GM12878 (cell line): Measurements from ENCODE around the gene COL4A5. TPM values are rescaled to one million over a fixed set of nuclear protein-coding genes. Genes with fewer than 3 reads are reported as not detected.

Experiments used
- ATAC-seq: fragments of 200-7000 bp; cut with Tn5 transposase; 3 replicates; pipeline ENCODE4 v1.9.1; 2020; ENCODE audit warnings: mild to moderate bottlenecking, moderate library complexity
- BruUV-seq: library from RNA; stranded (reverse); fragments of 400-500 nt; replicated peaks from 2 replicates; lab custom pipeline; 2021; lab: Mats Ljungman, UMichigan
- CTCF ChIA-PET: fragments of 300-600 bp; sonication (Branson Sonifier 250); formaldehyde crosslinking; extraction: SDS; loops from one replicate; lab custom pipeline; 2021; ENCODE audit warnings: inconsistent platforms; lab: Yijun Ruan, JAX
- POLR2A ChIA-PET: fragments of 350-600 bp; formaldehyde crosslinking; extraction: SDS; loops from one replicate; lab custom pipeline; 2021; ENCODE audit warnings: inconsistent platforms; lab: Charles Lee
- RAD21 ChIA-PET: fragments of 300-600 bp; sonication (Branson Sonifier 250); formaldehyde crosslinking; loops from one replicate; lab custom pipeline; 2023; ENCODE audit warnings: antibody characterized with exemption; ENCODE audit not compliant: unreplicated experiment; lab: Charles Lee
- SMC1A ChIA-PET: fragments of 300-600 bp; sonication (Branson Sonifier 250); formaldehyde crosslinking; loops from one replicate; lab custom pipeline; 2023; ENCODE audit not compliant: unreplicated experiment, uncharacterized antibody; lab: Charles Lee
- DNase-seq: peaks from one replicate; pipeline ENCODE4 v3.0.0-alpha.2; 2011; ENCODE audit warnings: low read depth, low spot score
- FAIRE-seq: peaks from 3 replicates; lab custom pipeline; 2011; peaks lifted over from hg19 to GRCh38; lab: Jason Lieb, UNC
- H2AFZ ChIP-seq: 2 replicates; pipeline ENCODE4 v1.6.0; 2011; ENCODE audit warnings: low read depth, low read length, control low read depth; ENCODE audit not compliant: control insufficient read depth
- H3K27ac ChIP-seq: 2 replicates; pipeline ENCODE4 v1.5.1; 2011; ENCODE audit warnings: control low read depth; ENCODE audit not compliant: control insufficient read depth, insufficient read depth
- H3K27me3 ChIP-seq, 2 experiments: replicated peaks in 1 of 2; 2 replicates each; pipeline versions ENCODE4 v1.6.0 to v1.6.1; 2011; ENCODE audit warnings: low read length in 1 of 2; ENCODE audit not compliant: control insufficient read depth in 2 of 2, insufficient read depth in 2 of 2
- H3K36me3 ChIP-seq, 2 experiments: 2 replicates each; pipeline ENCODE4 v1.5.1; 2011; ENCODE audit warnings: low read length in 1 of 2; ENCODE audit not compliant: control insufficient read depth in 2 of 2, insufficient read depth in 2 of 2
- H3K4me1 ChIP-seq: 2 replicates; pipeline ENCODE4 v1.6.1; 2011; ENCODE audit warnings: mild to moderate bottlenecking, low read length, moderate library complexity, mixed read lengths; ENCODE audit not compliant: control insufficient read depth, insufficient read depth
- H3K4me2 ChIP-seq: 2 replicates; pipeline ENCODE4 v1.6.0; 2011; ENCODE audit warnings: control low read depth; ENCODE audit not compliant: control insufficient read depth, insufficient read depth
- H3K4me3 ChIP-seq: fragments of 200-600 bp; sonication (generic); 2 replicates; pipeline ENCODE4 v1.5.1; 2016
- H3K79me2 ChIP-seq: 2 replicates; pipeline ENCODE4 v1.6.0; 2011; ENCODE audit warnings: low read length; ENCODE audit not compliant: control insufficient read depth, insufficient read depth
- H3K9ac ChIP-seq: 2 replicates; pipeline ENCODE4 v1.8.0; 2011; ENCODE audit warnings: low read length, control low read depth, mixed read lengths; ENCODE audit not compliant: control insufficient read depth, insufficient read depth
- H3K9me3 ChIP-seq: replicated peaks from 3 replicates; pipeline ENCODE4 v1.5.1; 2011; ENCODE audit warnings: mild to moderate bottlenecking, low read length; ENCODE audit not compliant: control insufficient read depth, insufficient read depth
- H4K20me1 ChIP-seq: 2 replicates; pipeline ENCODE4 v1.6.0; 2011; ENCODE audit not compliant: control insufficient read depth, insufficient read depth
- BCL11A ChIP-seq: IDR thresholded peaks from 2 replicates; pipeline ENCODE4 v1.6.1; 2011; ENCODE audit warnings: low read depth, low read length
- BCLAF1 ChIP-seq: fragments of 450-650 bp; IDR thresholded peaks from 2 replicates; pipeline ENCODE4 v1.6.1; 2017; ENCODE audit warnings: antibody characterized with exemption, mild to moderate bottlenecking, moderate library complexity
- FOXK2 ChIP-seq: fragments of 450-650 bp; IDR thresholded peaks from 2 replicates; pipeline ENCODE4 v1.6.1; 2017; ENCODE audit warnings: mild to moderate bottlenecking, moderate library complexity
- LARP7 ChIP-seq: fragments of 450-650 bp; IDR thresholded peaks from 2 replicates; pipeline ENCODE4 v1.6.1; 2017; ENCODE audit warnings: mild to moderate bottlenecking
- MLLT1 ChIP-seq: fragments of 450-650 bp; IDR thresholded peaks from 2 replicates; pipeline ENCODE4 v1.6.1; 2016; ENCODE audit warnings: mild to moderate bottlenecking
- MYB ChIP-seq: fragments of 150-350 bp; IDR thresholded peaks from 2 replicates; pipeline ENCODE4 v1.6.1; 2014; ENCODE audit warnings: mild to moderate bottlenecking, low read depth, low read length, borderline replicate concordance
- NKRF ChIP-seq: fragments of 450-650 bp; conservative IDR thresholded peaks from 2 replicates; pipeline ENCODE4 v1.6.1; 2017; ENCODE audit warnings: mild to moderate bottlenecking, moderate library complexity
- WGBS: methylation state at CpG from one replicate; pipeline ENCODE4 v1.1.6; 2016; ENCODE audit warnings: low lambda C conversion rate; ENCODE audit not compliant: insufficient replicate concordance, insufficient coverage; ENCODE audit errors: missing lambda C conversion rate; 5-methylcytosine and 5-hydroxymethylcytosine counted together
- in situ Hi-C: fragments of 300-500 bp; cut with MboI; formaldehyde crosslinking; loops from 9 replicates; pipeline ENCODE4 v1.14.3; 2018; ENCODE audit warnings: mixed read lengths
- intact Hi-C: fragments of 100-400 bp; cut with micrococcal nuclease; formaldehyde crosslinking; loops from one replicate; pipeline ENCODE4 v1.14.2; 2022; ENCODE audit not compliant: unreplicated experiment
- polyA plus RNA-seq, 11 experiments: library from polyadenylated mRNA; depleted of rRNA in 4 of 11; unstranded in 6 of 11; stranded (reverse) in 5 of 11; fragments of >200 nt; fragmentation: Nextera tagmentation in 4 of 11; fragmentation: Illumina TruSeq in 1 of 11; extraction: Ambion mirVana in 4 of 11; extraction: Trizol in 1 of 11; gene quantifications; 1 replicate in 1 of 11; 2 replicates in 10 of 11; pipeline versions ENCODE4 v1.2.1 to v1.2.3, GENCODE V29; 2011 to 2016; ENCODE audit warnings: inconsistent platforms in 2 of 11, missing spikeins in 2 of 11, low read depth in 1 of 11
- small RNA-seq: library from RNA; depleted of rRNA; stranded (forward); fragments of <200 nt; gene quantifications from one replicate; pipeline ENCODE3, GENCODE V24; 2014
- total RNA-seq, 4 experiments: library from RNA; depleted of rRNA in 3 of 4; stranded (reverse); fragments of >200 nt in 3 of 4; fragmentation: Illumina TruSeq in 1 of 4; extraction: Trizol in 1 of 4; gene quantifications; 2 replicates each; pipeline versions ENCODE4 v1.2.1 to v1.2.3, GENCODE V29; 2013 to 2021

The COL4A5 gene
- total and polyA plus RNA-seq, 10 of the 15 experiments (the other 5 are each of a cell fraction or from before 2014, with no cell fraction given), result 0.13 to 2.8 (median 0.38) TPM; not detected in 1

GRCh38 chrX:108740299-108740774, 300.7 kb downstream of the COL4A5 start:
- Histone ChIP-seq H2AFZ (no peak overlapping the region), H3K4me3 (no peak overlapping the region), H3K27me3 (no peaks in the 10 kb centered on the region), H4K20me1 (no peaks in the 10 kb centered on the region), H3K9ac (no peak overlapping the region), H3K9me3 (no peaks in the 10 kb centered on the region; the same call in 2 of the 3 replicates), H3K27ac (no peak overlapping the region), H3K4me1 (no peaks in the 10 kb centered on the region), H3K79me2 (no peaks in the 10 kb centered on the region), H3K4me2 (no peak overlapping the region), H3K36me3 (no peaks in the 10 kb centered on the region)
- ChIA-PET RAD21 (no interaction called here), POLR2A (no interaction called here), CTCF (interaction anchor here (0.8 to 2.1 kb wide), 2 partner anchors 41 to 94 kb away, joined by 3 to 6 read pairs; no protein-coding TSS in a partner anchor), SMC1A (no interaction called here)
- intact Hi-C loops (no loop called here), in situ Hi-C loops (no loop called here)
- no peak for ATAC-seq
- no TSS peak for BruUV-seq
- no peak for FAIRE-seq
- 0% methylated on average over 1 of the region's 1 CpG for WGBS
- DNase-seq, result no peak
- TF ChIP-seq NKRF (no peak), MYB (no peak), FOXK2 (no peak), BCLAF1 (no peak), MLLT1 (no peak), BCL11A (no peak), LARP7 (no peak)

Small RNAs within 50 kb of the gene (small RNA-seq; reads per million reads assigned to genes)
- not detected for gene RF00019

Other genes starting within 250 kb of the COL4A5 start
- gene COL4A6, start 1.4 kb upstream of the COL4A5 start, total RNA-seq (2014; rRNA removed), result not detected in 2 replicates
- 0.04 and 0.05 TPM in 2 replicates for gene COL4A6, start 1.4 kb upstream of the COL4A5 start, total RNA-seq (2014; rRNA removed; fragmentation: Illumina TruSeq; extraction: Trizol)
- gene COL4A6, start 1.4 kb upstream of the COL4A5 start, total RNA-seq (2021), result 0.08 and 0.10 TPM in 2 replicates
- gene COL4A6, start 1.4 kb upstream of the COL4A5 start, polyA plus RNA-seq (2011; rRNA removed), result 0.56 and 0.66 TPM in 2 replicates
- 0.03 TPM in 1 of 2 replicates, not detected in the other for gene COL4A6, start 1.4 kb upstream of the COL4A5 start, polyA plus RNA-seq (2014; fragmentation: Illumina TruSeq; extraction: Trizol)
- gene COL4A6, start 1.4 kb upstream of the COL4A5 start, polyA plus RNA-seq (2014; fragmentation: Nextera tagmentation; extraction: Ambion mirVana), result under 1 TPM; 0.02 to 0.21 TPM
- 0.01 and 0.05 TPM in 2 replicates for gene COL4A6, start 1.4 kb upstream of the COL4A5 start, polyA plus RNA-seq (2014; rRNA removed)
- gene COL4A6, start 1.4 kb upstream of the COL4A5 start, polyA plus RNA-seq (2016; fragmentation: Nextera tagmentation; extraction: Ambion mirVana), result not detected